GM18951 (cell line): ENCODE measurements around the gene EIF2AK3.
"Not testable (repeated sequence)": the region's sequence is repeated elsewhere in the genome, so short reads cannot be mapped to it uniquely, and the experiment has no call there.

Experiments
- POLR2A ChIP-seq: IDR thresholded peaks from 4 replicates; pipeline ENCODE4 v1.6.1; 2011; ENCODE audit warnings: mild to moderate bottlenecking; ENCODE audit not compliant: insufficient read length, insufficient read depth; ENCODE audit errors: extremely low read depth
- in situ Hi-C: fragments of 300-500 bp; cut with MboI; formaldehyde crosslinking; loops from one replicate; pipeline ENCODE4 v1.12.0; 2022; ENCODE audit warnings: low sequenced_read_pairs, mixed read lengths, inconsistent platforms; ENCODE audit not compliant: unreplicated experiment

The EIF2AK3 gene

DNA sequence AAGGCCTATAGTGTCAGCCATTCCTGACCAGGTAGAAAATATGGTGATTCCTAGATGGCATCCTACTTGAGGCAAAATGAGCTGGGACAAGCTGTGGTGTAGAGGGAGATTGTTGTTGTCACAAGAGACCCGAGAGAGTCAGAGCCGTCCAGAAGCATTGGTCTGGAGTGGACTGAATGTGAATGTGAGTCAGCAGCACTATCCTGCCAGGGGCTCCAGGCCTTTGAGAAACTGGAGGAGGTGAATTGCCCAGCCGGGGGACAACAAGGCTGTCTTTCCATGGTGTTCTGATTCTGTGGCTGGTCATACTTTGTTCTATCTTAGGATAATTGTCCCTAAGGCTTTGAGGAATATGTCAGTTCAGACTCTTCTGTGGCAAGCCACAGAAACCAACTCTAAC is 29.4 kb upstream of the EIF2AK3 start:
- TF ChIP-seq POLR2A = no peak
- in situ Hi-C loops = loop anchor here (25.0 kb wide), 1 partner anchor 469 kb away; no protein-coding TSS in a partner anchor

DNA sequence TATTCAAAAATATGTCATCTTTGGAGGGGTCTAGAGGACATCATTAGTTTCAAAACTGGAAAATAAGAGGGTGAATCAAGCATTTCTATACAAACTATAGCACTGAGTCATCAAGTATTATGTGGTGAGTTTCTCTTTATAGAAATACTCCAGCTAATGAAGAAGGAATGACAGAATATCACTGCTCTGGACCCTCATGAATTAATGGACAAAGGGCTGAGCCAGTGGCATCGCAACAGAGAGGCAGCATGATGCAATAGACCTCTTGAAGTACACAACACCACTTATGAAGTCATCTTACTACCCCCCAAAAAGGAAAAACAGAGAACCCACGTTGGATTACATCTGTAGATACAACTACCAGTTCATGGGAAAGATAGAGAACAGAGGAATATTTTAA is 27.4 kb upstream of the EIF2AK3 start:
- TF ChIP-seq POLR2A = no peak
- in situ Hi-C loops = loop anchor here (25.0 kb wide), 1 partner anchor 467 kb away; no protein-coding TSS in a partner anchor

DNA sequence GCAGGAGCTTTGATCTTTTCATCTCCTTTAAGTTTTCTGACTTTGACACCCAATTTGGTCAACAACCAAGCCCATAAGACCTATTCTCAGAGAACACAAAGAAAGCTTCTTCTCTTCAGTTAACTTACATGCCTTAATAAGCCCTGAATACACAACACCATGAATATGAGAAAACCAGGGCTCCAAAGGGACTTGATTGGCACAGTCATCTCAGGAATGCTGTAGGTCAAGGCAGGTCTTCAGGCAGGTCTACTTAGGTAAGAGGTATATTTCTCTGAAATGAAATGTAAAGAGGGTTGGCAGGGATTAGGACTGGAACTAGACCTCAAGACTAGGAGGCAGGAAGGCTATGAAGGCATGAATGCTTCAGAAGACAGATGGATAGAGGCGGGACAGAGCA is 24.4 kb upstream of the EIF2AK3 start:
- in situ Hi-C loops = loop anchor here (25.0 kb wide), 1 partner anchor 464 kb away; no protein-coding TSS in a partner anchor
- TF ChIP-seq POLR2A = no peak

DNA sequence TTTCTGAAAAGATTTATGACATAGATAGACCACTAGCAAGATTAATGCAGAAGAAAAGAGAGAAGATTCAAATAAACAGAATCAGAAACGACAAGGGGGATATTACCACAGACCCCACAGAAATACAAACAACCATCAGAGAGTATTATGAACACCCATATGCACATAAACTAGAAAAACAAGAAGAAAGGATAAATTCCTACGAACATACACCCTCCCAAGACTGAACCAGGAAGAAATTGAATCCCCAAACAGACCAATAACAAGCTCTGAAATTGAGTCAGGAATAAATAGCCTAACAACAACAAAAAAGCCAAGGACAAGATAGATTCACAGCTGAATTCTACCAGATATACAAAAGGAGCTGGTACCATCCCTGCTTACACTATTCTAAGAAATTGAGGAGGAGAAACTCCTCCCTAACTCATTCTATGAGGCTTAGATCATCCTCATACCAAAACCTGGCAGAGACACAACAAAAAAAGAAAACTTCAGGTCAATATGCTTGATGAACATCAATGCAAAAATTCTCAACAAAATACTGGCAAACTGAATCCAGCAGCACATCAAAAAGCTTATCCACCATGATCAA is 18.1 kb upstream of the EIF2AK3 start:
- in situ Hi-C loops = not testable (repeated sequence)

DNA sequence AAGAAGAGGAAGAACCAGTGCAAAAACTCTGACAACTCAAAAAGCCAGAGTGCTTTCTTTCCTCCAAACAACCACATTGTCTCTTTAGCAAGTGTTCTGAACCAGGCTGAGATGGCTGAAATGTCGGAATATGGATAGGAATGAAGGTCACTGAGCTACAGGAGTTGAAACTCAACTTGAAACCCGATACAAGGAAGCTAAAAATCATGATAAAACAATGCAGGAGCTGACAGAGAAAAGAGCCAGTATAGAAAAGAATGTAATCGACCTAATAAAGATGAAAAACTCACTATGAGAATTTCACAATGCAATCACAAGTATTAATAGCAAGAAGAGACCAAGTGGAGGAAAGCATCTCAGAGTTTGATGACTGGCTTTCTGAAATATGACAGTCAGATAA is 15.0 kb upstream of the EIF2AK3 start:
- TF ChIP-seq POLR2A = no peak
- in situ Hi-C loops = no loop called here

DNA sequence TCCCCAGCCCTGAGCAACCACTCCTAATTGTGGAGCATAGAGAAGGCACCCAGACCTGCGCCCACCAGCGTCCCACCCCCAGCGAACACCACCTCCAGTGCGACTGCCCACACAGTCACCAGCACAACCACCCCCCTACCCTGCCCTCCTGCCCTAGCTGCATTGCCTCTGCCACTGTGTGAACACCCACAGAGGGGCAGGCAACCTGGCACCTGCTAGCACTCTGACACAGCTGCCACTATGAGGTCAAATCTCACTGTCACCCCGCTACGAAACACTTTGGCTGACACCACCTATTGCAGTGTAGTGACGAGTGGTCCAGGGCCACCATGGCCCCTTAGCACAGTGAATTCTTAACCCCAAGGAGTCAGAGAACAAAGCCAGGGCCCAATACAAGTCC is 14.1 kb upstream of the EIF2AK3 start:
- no peak for TF ChIP-seq POLR2A
- in situ Hi-C loops = no loop called here

DNA sequence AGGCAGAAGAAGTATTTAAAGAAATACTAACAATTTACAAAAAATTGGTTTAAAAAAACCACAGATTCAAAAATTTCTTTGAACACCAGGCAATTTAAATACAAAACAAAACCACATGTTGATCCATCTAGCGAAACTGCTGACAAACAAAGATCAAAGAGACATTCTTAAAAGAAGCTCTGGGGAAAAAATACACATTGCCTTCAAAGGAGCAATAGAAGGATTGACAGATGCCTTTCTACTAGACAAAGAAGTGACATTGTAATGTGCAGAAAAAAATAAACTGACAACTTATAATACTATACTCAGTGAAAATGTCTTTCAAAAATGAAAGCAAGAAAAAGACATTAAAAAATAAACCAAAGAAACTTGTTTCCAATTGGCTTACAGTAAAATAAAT is 12.6 kb upstream of the EIF2AK3 start:
- no peak for TF ChIP-seq POLR2A
- in situ Hi-C loops = no loop called here

DNA sequence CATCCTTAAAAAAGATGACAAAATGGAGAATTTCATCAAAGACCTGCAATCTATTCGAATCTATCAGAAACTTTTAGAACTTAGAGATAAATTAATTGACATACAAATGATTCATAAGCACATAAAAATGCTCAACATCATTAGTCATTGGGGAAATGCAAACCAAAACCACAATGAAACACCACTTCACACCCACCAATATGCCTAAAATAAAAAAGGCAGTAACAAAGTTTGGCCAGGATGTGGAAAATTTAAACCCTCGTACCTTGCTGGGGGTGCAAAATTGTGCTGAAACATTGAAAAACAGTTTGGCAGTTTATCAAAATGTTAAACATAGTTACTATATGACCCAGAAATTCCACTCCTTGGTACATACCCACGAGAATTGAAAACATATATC is 11.5 kb upstream of the EIF2AK3 start:
- TF ChIP-seq POLR2A = no peak

DNA sequence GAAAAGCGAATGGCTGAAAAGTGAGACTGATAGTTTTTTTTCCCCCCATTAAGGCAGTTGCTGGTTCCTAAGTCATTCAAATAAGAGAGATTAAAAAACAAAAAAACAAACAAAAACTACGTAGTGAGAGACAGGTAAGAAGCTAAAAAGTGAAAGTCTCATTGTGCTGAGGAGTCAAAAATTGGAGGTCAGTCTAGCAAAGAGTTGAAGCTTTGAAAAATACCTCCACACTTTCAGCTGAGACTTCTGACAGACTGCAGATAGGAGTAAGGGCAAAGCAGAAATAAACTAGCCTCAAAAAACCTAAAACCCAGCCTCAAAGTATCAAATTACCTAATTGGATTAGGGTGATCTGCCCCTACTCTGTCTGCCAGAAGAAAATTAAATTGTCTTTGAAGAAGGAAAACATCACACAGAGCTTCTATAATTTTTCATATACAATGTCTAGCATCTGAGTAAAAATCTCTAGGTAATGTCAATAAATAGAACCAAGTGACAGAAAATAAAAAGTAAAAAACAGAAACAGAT is 10.9 kb upstream of the EIF2AK3 start:
- in situ Hi-C loops = no loop called here
- no peak for TF ChIP-seq POLR2A

More for the DNA sequence above, 11.5 kb upstream of the EIF2AK3 start:
- in situ Hi-C loops = no loop called here

DNA sequence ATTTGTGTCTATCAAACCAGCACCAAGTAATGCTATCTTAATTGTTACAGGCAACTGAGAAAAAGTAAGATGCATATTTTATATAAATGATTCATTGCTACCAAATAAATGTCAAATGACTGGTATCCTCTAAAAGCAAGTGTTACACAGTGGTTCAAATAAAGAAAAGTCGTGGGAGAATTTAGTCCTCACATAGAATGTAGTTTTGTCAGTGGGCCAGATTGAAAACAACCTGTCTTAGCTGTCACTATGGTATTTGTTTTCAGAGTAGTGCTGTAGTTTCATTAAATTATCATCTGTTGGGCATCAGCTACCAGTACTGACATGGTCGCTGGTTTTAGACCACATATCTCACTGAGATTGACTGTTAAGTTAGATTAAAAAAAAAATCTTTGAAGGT is 10.2 kb upstream of the EIF2AK3 start:
- in situ Hi-C loops = no loop called here
- TF ChIP-seq POLR2A = no peak

DNA sequence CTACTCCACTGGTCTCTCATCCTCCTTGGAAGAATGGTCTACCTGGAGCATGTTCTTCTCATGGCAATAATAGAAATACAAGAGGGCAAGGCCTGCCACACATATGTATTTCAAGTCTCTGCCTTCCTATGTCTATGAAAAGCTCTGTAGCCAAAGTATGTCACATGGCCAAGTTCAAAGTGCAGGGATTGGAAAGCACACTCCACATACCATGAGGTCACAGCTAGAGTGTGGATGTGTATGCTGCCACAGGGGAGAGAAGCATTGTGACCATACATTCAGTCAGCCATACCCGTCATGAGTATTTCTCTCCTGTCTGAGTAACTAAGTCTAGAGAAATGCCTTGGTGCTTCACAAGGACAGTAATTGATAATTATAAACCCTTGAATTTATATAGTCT is 8.8 kb upstream of the EIF2AK3 start:
- no peak for TF ChIP-seq POLR2A
- in situ Hi-C loops = no loop called here

DNA sequence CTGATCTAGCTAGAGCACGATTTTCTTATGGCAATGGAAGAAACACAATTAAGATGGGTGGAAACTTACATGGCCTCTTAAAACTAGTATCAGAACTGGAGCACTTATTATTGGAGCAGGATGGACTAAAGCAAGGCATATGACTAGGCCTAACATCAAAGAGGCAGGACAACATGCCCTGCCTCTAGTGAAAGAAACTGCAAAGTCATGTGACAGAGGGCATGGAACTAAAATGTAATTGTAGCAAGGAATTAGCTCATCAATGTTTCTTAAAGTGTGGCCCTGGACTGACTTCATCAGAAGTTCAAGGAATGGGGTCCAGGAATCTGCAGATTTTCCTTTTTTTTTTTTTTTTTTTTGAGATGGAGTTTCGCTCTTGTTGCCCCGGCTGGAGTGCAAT is 5.3 kb upstream of the EIF2AK3 start:
- in situ Hi-C loops = no loop called here
- no peak for TF ChIP-seq POLR2A

DNA sequence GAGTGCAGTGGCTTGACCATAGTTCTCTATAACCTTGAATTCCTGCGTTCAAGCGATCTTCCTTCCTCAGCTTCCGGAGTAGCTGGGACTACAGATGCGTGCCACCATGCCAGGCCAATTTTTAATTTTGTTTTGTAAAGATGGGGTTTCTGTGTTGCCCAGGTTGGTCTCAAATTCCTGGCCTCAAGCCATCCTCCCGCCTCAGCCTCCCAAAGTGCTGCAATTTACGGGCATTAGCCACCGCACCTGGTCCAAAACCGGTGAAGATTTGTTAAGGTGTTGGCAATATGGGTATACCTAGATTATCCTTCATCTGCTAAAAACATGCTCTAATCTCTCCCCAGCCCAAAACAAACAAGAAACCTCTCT is 1.3 kb upstream of the EIF2AK3 start:
- in situ Hi-C loops = no loop called here
- no peak for TF ChIP-seq POLR2A

DNA sequence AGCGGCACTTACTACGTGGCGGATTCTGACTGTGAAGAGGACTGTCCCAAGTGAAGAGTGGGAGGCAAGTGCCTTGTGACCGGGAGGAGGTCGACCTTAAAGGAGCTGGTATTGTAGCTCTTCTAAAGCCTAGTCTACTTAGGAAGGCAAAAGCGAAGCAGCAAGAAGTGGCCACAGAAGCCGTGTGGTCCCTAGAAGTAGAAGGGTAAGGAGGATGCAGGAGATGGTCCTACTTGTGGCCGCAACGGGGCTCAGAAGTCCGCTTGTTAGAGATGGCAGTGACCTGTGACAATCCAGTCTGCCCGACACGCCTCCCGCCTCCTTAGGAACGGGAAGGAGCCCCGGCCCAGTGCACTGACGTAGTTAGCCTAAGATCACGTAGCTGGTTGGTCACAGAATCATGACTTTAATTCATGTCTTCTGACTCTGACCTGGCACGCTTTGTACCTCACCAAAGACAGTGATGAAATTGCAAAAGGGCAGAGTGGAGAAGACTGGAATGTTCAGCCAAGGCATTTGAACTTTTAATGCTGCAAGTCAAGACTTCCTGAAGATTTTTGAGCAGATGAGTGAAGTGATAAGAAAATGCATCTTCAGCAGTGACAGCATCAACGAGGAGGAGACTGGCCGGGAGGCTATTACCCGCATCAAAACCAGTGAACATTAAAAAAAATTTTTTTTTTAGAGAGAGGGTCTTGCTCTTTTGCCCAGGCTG is 749 bp upstream of the EIF2AK3 start:
- in situ Hi-C loops = no loop called here
- peak; percentile 85 for TF ChIP-seq POLR2A
